HG02938 (cell line): Measurements from ENCODE around the gene COPA.
"Not testable (repeated sequence)": the region's sequence is repeated elsewhere in the genome, so short reads cannot be mapped to it uniquely, and the experiment has no call there.

Experiments
- ATAC-seq: cut with Tn5 transposase; IDR thresholded peaks from one replicate; pipeline ENCODE4 v1.9.1; 2021; ENCODE audit warnings: mild to moderate bottlenecking, moderate library complexity; ENCODE audit not compliant: unreplicated experiment

The COPA gene

GRCh38 chr1:160328184-160328583 is 14.9 kb downstream of the COPA start:
- no peak for ATAC-seq

DNA sequence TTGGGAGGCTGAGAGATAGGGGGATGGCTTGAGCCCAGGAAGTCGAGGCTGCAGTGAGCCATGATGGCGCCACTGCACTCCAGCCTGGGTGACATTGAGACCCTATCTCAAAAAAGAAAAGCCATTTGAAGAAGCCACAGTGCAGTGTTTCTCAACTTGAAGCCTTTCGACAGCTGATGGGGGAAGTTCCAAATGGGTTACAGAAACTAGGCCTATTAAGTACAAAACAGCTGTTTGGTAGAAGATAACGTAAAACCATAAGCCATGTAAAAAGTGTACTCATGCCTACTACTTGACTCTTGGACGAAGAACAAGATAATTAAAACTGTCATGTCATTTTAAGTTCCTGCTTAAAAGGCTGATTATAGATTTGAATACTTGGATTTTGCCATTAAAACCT is 16.6 kb downstream of the COPA start:
- ATAC-seq = no peak

- ATAC-seq = no peak
These were observed 17.8 kb downstream of the COPA start for GRCh38 chr1:160325252-160325651.

- no peak for ATAC-seq
These were observed 20.2 kb downstream of the COPA start for GRCh38 chr1:160322831-160323230.

DNA sequence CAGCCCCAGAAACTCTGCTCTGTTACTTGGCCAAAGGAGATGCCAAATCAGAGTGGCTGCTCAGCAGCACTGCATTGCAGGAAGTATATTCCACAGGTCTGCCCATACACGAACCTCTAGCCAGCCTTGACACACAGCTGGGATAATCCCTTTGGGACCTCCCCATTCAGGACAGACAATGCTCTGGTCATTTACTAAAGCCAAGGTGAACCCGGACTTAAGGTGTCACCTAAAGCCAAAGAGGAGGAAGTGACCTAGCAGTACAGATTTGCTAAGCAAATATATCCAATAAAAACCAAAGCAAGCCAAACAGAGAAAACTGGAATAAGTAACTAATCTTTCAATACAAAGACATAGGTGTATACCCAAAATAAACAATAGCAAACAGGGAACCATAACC is 27.7 kb downstream of the COPA start:
- ATAC-seq = no peak

- ATAC-seq = no peak
These were observed 33.5 kb downstream of the COPA start for GRCh38 chr1:160309571-160309970.

DNA sequence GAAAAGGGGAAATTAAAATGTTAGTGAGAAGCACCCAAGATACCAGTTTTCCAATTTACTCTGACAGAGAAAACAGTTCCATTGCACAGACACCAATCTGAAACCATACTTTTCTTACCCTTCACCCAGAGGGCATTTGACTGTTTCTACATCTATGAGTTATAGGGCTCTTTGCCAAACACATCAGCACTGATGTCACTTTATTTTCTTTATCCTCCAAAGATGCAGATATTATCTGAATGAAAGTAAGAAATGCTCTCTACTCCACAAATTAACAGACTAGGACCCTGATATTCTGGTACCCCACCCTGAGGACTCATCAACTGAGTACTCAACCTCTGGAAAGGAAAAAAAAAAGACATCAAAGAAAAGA is 33.9 kb downstream of the COPA start:
- ATAC-seq = no peak

- no peak for ATAC-seq
These were observed 34.4 kb downstream of the COPA start for GRCh38 chr1:160308451-160309184.

DNA sequence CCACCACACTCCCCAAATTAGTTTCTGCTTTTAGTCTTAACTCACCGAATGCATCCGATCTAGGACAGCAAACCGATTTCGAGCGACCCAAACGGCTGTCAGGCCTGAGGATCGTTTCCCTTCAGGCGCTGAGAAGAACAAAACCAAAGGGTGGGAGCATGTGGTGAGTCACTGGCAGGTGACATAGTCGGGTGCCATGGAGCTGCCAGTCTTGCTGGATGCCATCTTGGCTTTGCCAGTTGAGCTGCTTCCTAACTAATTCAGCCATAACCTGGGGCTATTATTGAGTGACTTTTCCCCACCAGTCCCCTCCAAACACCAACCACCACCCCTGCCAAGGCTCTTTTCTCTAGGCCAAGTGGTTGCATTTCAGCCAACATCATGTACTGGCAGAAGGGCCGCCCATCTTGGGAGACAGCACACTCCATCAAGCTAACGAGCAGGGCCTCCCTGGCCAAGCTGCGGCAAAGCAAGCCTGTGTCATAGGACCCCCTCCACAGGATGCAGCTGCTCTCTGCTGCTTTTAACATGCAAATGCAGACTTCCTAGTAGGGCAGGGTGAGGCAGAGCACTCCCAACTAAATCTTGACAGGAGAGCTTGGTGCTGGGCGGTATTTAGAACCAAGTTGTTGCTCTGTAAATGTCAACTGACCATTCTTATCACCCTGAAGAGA is 35.8 kb downstream of the COPA start:
- no peak for ATAC-seq

DNA sequence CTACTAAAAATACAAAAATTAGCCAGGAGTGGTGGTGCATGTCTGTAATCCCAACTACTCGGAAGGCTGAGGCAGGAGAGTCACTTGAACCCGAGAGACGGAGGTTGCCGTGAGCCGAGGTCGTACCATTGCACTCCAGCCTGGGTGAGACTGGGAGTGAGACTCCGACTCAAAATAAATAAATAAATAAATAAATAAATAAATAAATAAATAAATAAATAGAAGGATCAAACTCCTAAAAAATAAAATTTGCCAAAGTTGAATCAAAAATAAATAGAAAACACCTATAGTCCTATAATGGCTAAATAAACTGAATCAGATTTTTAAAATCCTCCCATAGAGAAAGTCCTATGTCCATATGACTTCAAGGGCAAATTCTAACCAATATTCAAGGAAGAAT is 42.9 kb downstream of the COPA start:
- ATAC-seq = no peak

DNA sequence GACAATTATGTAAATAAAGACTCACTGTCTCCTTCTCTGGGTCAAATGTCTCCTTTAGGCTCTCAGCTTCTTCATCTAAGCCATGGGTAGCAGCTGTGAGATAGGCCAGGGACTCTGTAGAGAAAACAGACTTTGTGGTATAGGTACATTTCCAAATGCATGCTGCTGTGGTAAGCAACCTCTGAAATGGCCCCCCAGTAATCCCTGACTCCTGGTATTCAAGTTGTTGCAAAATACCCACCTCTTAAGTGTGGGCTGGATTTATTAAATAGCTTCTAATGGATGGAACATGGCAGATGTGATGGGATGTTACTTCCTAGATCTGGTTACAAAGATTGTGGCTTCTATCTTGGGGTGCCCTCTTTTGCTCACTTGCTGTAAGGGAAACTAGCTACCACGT is 47.0 kb downstream of the COPA start:
- no peak for ATAC-seq

GRCh38 chr1:160293020-160293968 is 49.8 kb downstream of the COPA start:
- no peak for ATAC-seq

DNA sequence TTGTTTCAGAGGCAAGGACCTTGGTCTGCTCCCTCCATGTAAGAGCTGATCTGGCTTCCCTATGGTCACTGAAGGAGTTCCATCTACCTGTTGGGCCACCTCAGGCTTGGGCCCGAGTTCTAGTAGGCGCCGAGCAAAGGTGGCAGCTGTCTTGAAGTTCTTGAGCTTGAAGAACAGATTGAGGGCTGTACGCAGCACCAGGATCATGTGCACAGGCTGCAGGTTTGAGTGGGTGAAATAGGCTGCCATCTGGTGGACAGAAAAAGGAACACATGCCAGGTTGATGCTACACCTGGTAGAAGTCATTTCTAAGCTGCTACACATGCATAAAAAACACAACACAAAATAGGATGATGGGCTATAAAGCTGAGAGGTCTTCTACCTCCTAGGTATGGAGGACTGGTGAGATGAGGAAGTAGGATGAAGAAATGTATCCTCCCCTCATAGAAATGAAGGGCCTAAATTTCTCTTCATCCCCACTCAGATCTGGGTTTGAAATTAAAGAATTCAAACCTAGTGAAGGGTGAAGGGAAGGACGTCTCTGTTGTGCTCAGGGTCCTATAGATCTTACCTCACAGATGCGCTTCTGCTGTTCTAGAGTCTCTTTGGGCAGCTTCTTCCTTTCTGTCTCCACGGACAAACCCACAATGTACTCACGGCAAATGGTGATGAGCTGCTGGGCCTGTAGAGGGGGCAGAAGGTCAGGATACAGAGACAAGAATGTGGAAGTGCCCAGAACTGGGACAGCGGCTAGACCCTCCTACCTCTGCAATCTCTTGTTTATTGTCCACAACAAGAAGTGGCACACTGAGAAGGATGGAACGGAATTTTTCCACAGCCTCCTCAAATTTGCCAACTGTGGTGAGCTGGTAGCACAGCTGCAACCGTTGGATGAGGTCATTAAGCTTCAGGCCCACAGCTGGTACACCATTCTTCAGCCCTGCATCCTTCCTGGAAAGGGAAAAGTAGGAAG is 51.5 kb downstream of the COPA start:
- ATAC-seq = peak; percentile 68

- ATAC-seq = not testable (repeated sequence)
These were observed 55.3 kb downstream of the COPA start for GRCh38 chr1:160287769-160288168.

DNA sequence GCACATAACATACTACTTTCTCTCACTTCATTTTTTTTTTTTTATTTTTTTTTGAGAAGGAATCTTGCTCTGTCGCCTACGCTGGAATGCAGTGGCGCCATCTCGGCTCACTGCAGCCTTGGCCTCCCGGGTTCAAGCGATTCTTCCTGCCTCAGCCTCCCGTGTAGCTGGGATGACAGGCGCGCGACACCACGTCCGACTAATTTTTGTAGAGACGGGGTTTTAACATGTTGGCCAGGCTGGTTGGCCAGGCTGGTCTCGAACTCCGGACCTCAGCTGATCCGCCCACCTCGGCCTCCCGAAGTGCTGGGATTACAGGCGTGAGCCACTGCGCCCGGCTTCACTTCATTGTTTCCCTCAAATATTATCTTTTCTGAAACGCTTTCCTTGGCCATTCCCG is 57.5 kb downstream of the COPA start:
- ATAC-seq = no peak

DNA sequence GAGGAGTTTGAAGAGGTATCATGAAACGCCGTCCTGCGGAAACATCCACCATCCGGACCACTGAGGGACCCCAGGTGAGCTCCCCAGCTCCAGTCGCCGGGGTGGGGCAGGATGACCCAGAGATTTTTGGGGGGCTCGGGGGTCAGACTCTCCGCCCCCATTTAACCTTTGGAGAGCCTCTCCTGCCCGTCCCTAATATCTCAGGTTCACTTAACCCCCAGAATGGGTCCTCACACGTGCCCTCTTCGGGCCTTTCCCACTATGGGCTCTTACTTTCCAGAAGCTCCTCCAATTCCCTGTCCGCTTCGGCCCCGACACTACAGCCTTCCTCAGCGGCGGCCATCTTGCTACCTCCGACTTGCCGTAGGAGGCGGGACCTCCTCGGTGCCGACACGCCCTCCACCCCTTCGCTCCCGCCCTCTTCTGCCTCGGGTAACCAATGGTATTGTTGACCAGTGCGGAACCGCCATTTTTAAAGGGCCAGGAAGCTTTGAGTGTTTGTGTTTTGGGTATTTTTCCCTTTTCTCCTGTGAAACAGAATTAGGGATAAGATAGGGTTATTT is 58.2 kb downstream of the COPA start, which contains the start of gene PEX19:
TSS of gene PEX19 (minus strand) at position 352 of the 563 bp plus-strand sequence. CDS start at position 343, 9 bp downstream.
- peak; percentile 93 for ATAC-seq

- peak; percentile 34 for ATAC-seq
These were observed 58.7 kb downstream of the COPA start for GRCh38 chr1:160284220-160284781.

DNA sequence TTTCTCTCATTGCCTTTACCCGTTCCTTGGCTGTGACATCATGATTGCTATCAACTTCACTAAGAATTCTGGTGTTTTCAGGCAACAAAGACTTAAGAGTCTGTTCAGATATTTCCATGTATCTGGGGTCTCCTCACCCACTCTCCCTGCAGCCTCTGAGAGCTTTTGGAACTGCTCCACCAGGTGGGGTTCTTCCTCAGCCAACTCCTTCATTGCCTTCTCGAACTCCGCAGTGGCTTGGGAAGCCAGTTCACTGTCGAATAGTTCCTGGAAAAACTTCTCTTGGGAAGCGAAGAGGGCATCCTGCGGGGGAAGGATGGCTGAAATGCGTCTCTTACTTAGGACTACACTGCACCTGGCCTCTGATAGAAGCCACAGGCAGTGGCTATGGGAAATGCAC is 60.2 kb downstream of the COPA start:
- ATAC-seq = no peak

GRCh38 chr1:160277987-160278386 is 65.1 kb downstream of the COPA start:
- ATAC-seq = no peak

DNA sequence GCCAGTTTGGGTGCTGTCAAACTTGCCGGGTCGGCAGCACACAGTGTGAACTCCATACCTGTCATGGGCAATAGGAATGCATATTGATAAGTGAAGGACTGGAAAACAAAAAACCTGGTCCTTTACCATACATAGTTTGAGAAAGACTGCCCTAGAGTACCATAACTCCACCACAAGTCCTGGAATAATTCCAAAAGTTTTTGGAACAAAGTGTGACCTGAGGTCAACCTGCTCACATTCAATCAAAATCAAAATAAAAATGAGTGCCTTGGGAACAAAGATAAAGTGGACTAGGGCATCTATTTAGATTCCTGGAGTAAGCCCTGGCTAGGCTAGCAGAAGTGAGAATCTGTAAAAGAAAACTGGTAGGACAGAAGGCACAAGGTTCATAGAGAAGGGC is 65.7 kb downstream of the COPA start:
- ATAC-seq = no peak
